Activated CD4-positive, CD25-positive, alpha-beta regulatory T cell (primary cell): ENCODE results near the gene IFIT1B.
"Not testable (repeated sequence)": the region's sequence is repeated elsewhere in the genome, so short reads cannot be mapped to it uniquely, and the experiment has no call there.

Experiments
- DNase-seq, 4 experiments: peaks; one replicate each; lab custom pipeline; 2025; lab: John Stamatoyannopoulos, UW

Gene IFIT1B

GRCh38 chr10:89377705-89378637 lies at the start of gene IFIT1B:
IFIT1B (plus strand) TSS chr10:89378056; CDS start chr10:89378136, 80 bp downstream.
- no peak for DNase-seq

- DNase-seq, result no peak
These were observed 48.7 kb upstream of the IFIT1B start for GRCh38 chr10:89329151-89329550.

GRCh38 chr10:89330014-89330413 lies 47.8 kb upstream of the IFIT1B start:
- DNase-seq, result not testable (repeated sequence)

- no peak for DNase-seq
These were observed 47.2 kb upstream of the IFIT1B start for GRCh38 chr10:89330537-89331212.

GRCh38 chr10:89331487-89332122 lies 46.3 kb upstream of the IFIT1B start:
- not testable (repeated sequence) for DNase-seq

GRCh38 chr10:89332123-89332633 lies 45.7 kb upstream of the IFIT1B start:
- DNase-seq, result no peak

- no peak for DNase-seq
These were observed 42.6 kb upstream of the IFIT1B start for GRCh38 chr10:89335226-89335625.

GRCh38 chr10:89336241-89336640 lies 41.6 kb upstream of the IFIT1B start:
- DNase-seq, result no peak

GRCh38 chr10:89337484-89337883 lies 40.4 kb upstream of the IFIT1B start:
- no peak for DNase-seq

GRCh38 chr10:89338713-89339112 lies 39.1 kb upstream of the IFIT1B start:
- no peak for DNase-seq

- DNase-seq, result no peak
These were observed 38.0 kb upstream of the IFIT1B start for GRCh38 chr10:89339875-89340274.

- DNase-seq, result no peak
These were observed 36.2 kb upstream of the IFIT1B start for GRCh38 chr10:89341649-89342048.

GRCh38 chr10:89342206-89342958 lies 35.5 kb upstream of the IFIT1B start:
- DNase-seq, result no peak

- no peak for DNase-seq
These were observed 34.6 kb upstream of the IFIT1B start for GRCh38 chr10:89343089-89343767.

- no peak for DNase-seq
These were observed 33.7 kb upstream of the IFIT1B start for GRCh38 chr10:89344156-89344555.

GRCh38 chr10:89345367-89346000 lies 32.4 kb upstream of the IFIT1B start:
- no peak for DNase-seq

- DNase-seq, result no peak
These were observed 31.2 kb upstream of the IFIT1B start for GRCh38 chr10:89346405-89347254.

- DNase-seq, result no peak
These were observed 30.0 kb upstream of the IFIT1B start for GRCh38 chr10:89347701-89348457.

GRCh38 chr10:89348481-89348880 lies 29.4 kb upstream of the IFIT1B start:
- DNase-seq, result no peak
